ENCODE results near the gene ARL2BP. TPM values are rescaled to one million over a fixed set of nuclear protein-coding genes. Genes with fewer than 3 reads are reported as not detected.

ARL2BP gene
- total and polyA plus RNA-seq, 2 of the 13 experiments (the other 11 are each of a cell fraction or from before 2014, with no cell fraction given): 64.3 to 67.6 TPM

DNA sequence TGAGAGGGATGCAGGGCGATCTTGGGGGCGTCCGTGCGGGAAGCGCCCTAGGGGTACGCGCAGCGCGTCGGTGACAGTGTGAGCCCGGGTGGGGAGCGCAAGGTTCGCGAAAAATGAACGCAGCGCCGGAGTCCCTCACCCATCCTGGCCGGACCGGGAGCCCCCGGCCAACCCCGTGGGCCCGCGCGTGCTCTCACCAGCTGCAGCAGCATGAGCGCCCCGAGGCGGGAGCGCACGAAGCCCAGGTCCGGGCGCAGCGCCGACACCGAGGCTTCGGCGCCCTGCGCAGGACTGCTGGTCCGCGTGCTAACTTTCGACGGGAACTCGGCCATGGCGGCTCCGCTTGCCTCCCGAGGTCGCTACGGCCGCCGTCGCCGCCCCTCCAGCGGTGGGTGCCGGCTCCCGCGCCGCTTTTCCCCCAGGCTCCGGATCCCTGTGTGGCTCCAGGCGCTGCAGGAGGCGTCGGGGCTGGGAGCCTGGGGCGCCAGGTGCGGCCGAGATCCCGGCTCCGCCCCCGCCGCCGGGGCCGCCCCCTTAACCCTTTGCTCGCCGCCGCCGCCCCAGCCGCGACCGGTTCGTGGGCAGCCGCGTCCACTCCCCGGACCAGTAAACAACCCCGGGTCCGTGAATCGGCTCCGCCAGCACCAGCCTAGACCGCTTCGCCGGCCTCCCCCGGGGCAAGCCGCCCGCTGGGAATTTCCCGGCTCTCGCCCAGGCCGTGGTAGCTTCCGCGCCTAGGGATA lies 39.3 kb downstream of the ARL2BP start, which contains the start of gene PLLP:
TSS of gene PLLP (minus strand) at position 464 of the 743 bp plus-strand sequence. CDS start at position 332, 132 bp downstream.
- CTCF ChIA-PET (ENCODE audit: low intra/inter-chr PET ratio, low total read pairs): no interaction called here
- peak within 1 kb of the TSS; percentile 78 for H3K9ac ChIP-seq (ENCODE audit: insufficient read depth, low read depth, low read length)
- no peak for FAIRE-seq
- TF ChIP-seq HOXA5 (CRISPR knock-in tag; IDR thresholded peaks at IDR 0.05): 0 out of 2 replicates have a peak, but pooled peaks have one; percentile 63
- TF ChIP-seq RAD51 (IDR thresholded peaks at IDR 0.05; ENCODE audit: borderline replicate concordance): no peak
- no peak for TF ChIP-seq SNRNP70 (IDR thresholded peaks at IDR 0.05; ENCODE audit: low read depth, low read length)
- TF ChIP-seq, protein P1, sequence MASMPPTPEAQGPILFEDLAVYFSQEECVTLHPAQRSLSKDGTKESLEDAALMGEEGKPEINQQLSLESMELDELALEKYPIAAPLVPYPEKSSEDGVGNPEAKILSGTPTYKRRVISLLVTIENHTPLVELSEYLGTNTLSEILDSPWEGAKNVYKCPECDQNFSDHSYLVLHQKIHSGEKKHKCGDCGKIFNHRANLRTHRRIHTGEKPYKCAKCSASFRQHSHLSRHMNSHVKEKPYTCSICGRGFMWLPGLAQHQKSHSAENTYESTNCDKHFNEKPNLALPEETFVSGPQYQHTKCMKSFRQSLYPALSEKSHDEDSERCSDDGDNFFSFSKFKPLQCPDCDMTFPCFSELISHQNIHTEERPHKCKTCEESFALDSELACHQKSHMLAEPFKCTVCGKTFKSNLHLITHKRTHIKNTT (CRISPR knock-in tag; IDR thresholded peaks at IDR 0.05): no peak
- TF ChIP-seq, protein P2, sequence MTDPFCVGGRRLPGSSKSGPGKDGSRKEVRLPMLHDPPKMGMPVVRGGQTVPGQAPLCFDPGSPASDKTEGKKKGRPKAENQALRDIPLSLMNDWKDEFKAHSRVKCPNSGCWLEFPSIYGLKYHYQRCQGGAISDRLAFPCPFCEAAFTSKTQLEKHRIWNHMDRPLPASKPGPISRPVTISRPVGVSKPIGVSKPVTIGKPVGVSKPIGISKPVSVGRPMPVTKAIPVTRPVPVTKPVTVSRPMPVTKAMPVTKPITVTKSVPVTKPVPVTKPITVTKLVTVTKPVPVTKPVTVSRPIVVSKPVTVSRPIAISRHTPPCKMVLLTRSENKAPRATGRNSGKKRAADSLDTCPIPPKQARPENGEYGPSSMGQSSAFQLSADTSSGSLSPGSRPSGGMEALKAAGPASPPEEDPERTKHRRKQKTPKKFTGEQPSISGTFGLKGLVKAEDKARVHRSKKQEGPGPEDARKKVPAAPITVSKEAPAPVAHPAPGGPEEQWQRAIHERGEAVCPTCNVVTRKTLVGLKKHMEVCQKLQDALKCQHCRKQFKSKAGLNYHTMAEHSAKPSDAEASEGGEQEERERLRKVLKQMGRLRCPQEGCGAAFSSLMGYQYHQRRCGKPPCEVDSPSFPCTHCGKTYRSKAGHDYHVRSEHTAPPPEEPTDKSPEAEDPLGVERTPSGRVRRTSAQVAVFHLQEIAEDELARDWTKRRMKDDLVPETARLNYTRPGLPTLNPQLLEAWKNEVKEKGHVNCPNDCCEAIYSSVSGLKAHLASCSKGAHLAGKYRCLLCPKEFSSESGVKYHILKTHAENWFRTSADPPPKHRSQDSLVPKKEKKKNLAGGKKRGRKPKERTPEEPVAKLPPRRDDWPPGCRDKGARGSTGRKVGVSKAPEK (CRISPR knock-in tag; IDR thresholded peaks at IDR 0.05; ENCODE audit: borderline replicate concordance): no peak
- no peak for TF ChIP-seq FOXK1 (CRISPR knock-in tag; IDR thresholded peaks at IDR 0.05; ENCODE audit: borderline replicate concordance, low read depth)
- TF ChIP-seq NFYC (CRISPR knock-in tag; IDR thresholded peaks at IDR 0.05): no peak; the same call in 1 of the 2 replicates
- peak; percentile 63 for TF ChIP-seq MED8 (CRISPR knock-in tag; IDR thresholded peaks at IDR 0.05; ENCODE audit: insufficient replicate concordance)
- no peak for TF ChIP-seq JARID2 (CRISPR knock-in tag; IDR thresholded peaks at IDR 0.05; ENCODE audit: insufficient replicate concordance)
- peak; percentile 90 for TF ChIP-seq CCDC6 (CRISPR knock-in tag; IDR thresholded peaks at IDR 0.05)
- TF ChIP-seq HOXA9 (CRISPR knock-in tag; IDR thresholded peaks at IDR 0.05; ENCODE audit: borderline replicate concordance): peak; percentile 79
- no peak; the same call in none of the 2 replicates for TF ChIP-seq ZNF20 (CRISPR knock-in tag; IDR thresholded peaks at IDR 0.05)
- TF ChIP-seq CAMTA2 (CRISPR knock-in tag; IDR thresholded peaks at IDR 0.05; ENCODE audit: borderline replicate concordance): peak; percentile 85; the same call in 1 of the 2 replicates
- TF ChIP-seq, protein P3, sequence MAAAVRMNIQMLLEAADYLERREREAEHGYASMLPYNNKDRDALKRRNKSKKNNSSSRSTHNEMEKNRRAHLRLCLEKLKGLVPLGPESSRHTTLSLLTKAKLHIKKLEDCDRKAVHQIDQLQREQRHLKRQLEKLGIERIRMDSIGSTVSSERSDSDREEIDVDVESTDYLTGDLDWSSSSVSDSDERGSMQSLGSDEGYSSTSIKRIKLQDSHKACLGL (CRISPR knock-in tag; IDR thresholded peaks at IDR 0.05): peak; percentile 96
- TF ChIP-seq, protein P4, sequence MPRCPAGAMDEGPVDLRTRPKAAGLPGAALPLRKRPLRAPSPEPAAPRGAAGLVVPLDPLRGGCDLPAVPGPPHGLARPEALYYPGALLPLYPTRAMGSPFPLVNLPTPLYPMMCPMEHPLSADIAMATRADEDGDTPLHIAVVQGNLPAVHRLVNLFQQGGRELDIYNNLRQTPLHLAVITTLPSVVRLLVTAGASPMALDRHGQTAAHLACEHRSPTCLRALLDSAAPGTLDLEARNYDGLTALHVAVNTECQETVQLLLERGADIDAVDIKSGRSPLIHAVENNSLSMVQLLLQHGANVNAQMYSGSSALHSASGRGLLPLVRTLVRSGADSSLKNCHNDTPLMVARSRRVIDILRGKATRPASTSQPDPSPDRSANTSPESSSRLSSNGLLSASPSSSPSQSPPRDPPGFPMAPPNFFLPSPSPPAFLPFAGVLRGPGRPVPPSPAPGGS (CRISPR knock-in tag; IDR thresholded peaks at IDR 0.05): peak; percentile 99
- TF ChIP-seq, protein P5, sequence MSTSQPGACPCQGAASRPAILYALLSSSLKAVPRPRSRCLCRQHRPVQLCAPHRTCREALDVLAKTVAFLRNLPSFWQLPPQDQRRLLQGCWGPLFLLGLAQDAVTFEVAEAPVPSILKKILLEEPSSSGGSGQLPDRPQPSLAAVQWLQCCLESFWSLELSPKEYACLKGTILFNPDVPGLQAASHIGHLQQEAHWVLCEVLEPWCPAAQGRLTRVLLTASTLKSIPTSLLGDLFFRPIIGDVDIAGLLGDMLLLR (CRISPR knock-in tag; IDR thresholded peaks at IDR 0.05): peak; percentile 89

More for the DNA sequence above, 39.3 kb downstream of the ARL2BP start, which contains the start of gene PLLP:
- H3K27me3 ChIP-seq (ENCODE audit: control insufficient read depth in 1 of 2, insufficient read depth in 2 of 2, low read length in 2 of 2): peaks cover 1 to 6% of the 10 kb centered on the region in 2 experiments; a peak in 1 of 5 replicates
- POLR2A ChIA-PET: interaction anchor here (2.3 to 3.1 kb wide), 2 partner anchors 39 to 88 kb away, joined by 8 to 14 read pairs; partner anchors contain the start of genes ARL2BP and CX3CL1
- H2AFZ ChIP-seq (ENCODE audit: low read length): peak within 1 kb of the TSS; percentile 1
- ATAC-seq: peak; percentile 68
- no peaks in the 10 kb centered on the region for H3K36me3 ChIP-seq (replicated peaks in 1 of 2; ENCODE audit: control insufficient read depth in 1 of 2, insufficient read depth in 2 of 2, low read length in 2 of 2)
- intact Hi-C loops (cut with micrococcal nuclease; ENCODE audit: unreplicated experiment): loop anchor here (5.0 kb wide), 2 partner anchors 97 to 202 kb away; partner anchors contain the start of genes PSME3IP1 and RSPRY1
- H3K4me2 ChIP-seq (ENCODE audit: low read depth, low read length): peak within 1 kb of the TSS; percentile 89
- no peaks in the 10 kb centered on the region for H3K9me3 ChIP-seq (ENCODE audit: low read length)
- DNase-seq (ENCODE audit: low spot score): no peak
- WGBS (ENCODE audit: low lambda C conversion rate): 16% methylated on average over 47 of the region's 95 CpGs
- no TSS peak for BruUV-seq (replicated peaks)
- no peaks in the 10 kb centered on the region for H4K20me1 ChIP-seq (ENCODE audit: insufficient read depth, low read length)
- in situ Hi-C loops (cut with HindIII; ENCODE audit: extremely low pct_ligation_motif_present, low pct_unique_long_range_greater_than_20kb): loop anchor here (5.0 kb wide), 1 partner anchor 97 kb away; the partner anchor contains the start of genes PSME3IP1 and RSPRY1
- peak within 1 kb of the TSS; percentile 76 for H3K27ac ChIP-seq (ENCODE audit: extremely low read length, insufficient read depth, low read length)
- H3K4me1 ChIP-seq (ENCODE audit: insufficient read depth, low read length): peaks cover 86% of the 10 kb centered on the region
- peak within 1 kb of the TSS; percentile 75 to 91 (median 78) for H3K4me3 ChIP-seq (replicated peaks in 1 of 3; ENCODE audit: insufficient read depth in 1 of 3, low read depth in 2 of 3, low read length in 3 of 3)
- H3K79me2 ChIP-seq (ENCODE audit: insufficient read depth, low read length): peaks cover 36% of the 10 kb centered on the region
